Activated T-cell treated with anti-CD3 and anti-CD28 coated beads for 1 hour (primary cell): ENCODE data around the gene TJP3.
"Not testable (repeated sequence)": the region's sequence is repeated elsewhere in the genome, so short reads cannot be mapped to it uniquely, and the experiment has no call there.

Experiments
- DNase-seq: peaks from one replicate; pipeline ENCODE4 v3.0.0-alpha.2; 2020; ENCODE audit warnings: low read depth

TJP3 gene

GRCh38 chr19:3708207-3708931, at the start of gene TJP3:
Gene TJP3, plus strand, starts transcription at chr19:3708384. Its CDS starts 20,049 bp downstream, at chr19:3728433.
- DNase-seq = no peak

DNA sequence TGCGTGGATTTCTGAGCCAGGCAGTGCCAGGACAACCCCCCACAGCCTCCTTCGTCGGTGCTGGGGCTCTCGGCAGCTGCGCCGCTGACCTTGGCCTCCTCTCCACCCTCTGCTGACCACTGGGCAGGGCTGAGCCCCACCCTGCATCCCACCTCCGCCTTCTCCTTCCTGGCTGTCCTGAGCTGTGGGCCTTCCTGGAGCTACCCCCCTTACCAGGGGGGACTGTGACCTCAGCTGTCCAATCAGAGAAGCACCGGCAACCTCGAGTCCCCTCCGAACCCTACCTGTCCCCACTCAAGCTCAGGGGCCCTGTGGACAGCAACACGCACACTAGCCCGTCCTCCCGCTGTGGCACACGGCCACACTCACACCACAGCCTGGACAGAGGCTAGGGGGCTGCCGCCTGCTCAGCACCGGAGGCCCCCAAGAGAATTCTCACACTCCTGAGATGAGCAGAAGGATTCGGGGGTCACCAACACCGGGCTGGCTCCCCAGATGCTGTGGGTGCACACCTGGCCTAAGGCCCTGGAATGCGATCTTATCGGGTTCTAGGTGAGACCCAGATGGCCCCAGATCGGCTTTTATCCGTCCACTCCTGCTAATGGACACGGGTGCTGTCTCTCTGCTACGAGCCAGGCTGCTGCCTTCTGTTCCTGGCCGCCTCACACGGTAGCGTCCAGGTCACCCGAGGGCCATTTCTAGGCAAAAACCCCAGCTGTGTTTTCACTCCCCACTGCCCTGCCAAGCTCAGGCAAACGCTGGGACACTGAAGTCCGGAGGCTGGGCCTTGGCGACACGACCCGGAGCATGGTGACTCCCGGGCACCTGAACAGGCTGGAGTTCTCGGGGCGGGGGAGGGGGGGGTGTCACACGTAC, 49.1 kb upstream of the TJP3 start:
- DNase-seq = no peak

DNA sequence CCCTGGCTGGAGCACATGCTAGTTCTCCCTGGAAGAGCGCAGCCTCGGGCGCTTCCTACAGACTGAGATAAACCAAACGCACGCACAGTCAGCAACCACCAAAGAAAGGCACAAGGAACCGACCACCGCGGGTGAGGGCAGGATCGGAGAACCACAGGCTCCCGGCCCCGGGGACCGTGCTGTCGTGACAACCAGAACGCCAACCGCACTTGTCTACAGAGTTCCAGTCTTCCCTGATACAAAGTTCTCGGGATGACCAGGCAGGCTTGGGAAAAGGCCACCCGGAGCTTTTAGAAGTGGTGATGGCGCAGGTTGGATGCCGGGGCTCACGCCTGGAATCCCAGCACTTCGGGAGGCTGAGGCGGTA, 48.5 kb upstream of the TJP3 start:
- no peak for DNase-seq

DNA sequence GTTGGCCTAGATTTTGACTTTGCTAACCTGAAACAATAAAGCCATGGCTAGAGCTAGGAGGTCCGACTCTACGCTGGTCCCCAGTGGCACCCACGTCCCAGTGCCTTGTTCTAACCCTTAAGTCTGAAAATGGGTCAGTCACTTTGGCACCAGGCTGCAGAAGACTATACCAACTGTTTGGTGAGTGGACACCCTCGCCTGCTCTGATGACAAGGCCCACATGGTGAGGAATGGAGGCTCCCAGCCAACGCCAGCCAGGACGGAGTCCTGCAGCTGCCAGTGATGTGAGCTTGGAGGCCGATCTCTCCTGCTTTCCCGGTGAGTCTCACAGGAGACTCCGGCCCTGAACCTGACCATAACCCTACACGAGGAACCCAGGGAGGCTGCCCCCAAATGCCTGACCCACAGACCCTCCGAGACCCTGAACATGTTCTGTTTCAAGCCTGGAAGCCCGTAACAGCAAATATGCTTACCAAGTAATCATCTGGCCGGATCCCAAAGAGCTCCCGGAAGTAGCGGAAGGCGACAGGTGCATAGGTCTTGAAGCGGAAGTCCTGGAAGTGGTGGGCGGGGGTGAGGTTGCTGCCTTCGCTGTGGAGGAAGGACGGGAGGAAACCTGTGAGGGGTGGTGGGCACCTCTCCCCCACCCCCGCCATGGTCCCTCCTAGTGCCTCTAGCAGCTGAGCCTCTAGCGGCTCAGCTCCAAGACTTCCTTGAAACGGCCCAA, 47.5 kb upstream of the TJP3 start:
- no peak for DNase-seq

- DNase-seq = no peak
Measured at GRCh38 chr19:3661284-3662238, 46.6 kb upstream of the TJP3 start.

DNA sequence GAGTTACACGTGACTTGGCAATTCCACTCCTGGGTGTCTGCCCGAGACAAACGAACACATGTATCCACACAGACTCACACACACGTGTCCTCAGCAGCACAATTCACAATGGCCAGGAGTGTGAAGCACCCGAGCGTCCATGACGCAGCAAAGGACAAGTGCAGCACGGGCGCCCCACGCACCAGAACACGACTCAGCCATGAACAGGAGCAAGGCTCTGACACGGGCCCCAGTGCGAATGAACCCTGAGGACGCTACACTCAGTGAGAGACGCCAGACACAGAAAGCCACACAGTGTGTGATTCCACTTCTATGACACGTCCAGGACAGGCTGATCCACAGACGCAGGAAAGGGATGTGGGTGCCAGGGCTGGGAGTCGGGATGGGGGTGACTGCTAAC, 44.3 kb upstream of the TJP3 start:
- no peak for DNase-seq

- no peak for DNase-seq
Measured at GRCh38 chr19:3664879-3665642, 43.1 kb upstream of the TJP3 start.

DNA sequence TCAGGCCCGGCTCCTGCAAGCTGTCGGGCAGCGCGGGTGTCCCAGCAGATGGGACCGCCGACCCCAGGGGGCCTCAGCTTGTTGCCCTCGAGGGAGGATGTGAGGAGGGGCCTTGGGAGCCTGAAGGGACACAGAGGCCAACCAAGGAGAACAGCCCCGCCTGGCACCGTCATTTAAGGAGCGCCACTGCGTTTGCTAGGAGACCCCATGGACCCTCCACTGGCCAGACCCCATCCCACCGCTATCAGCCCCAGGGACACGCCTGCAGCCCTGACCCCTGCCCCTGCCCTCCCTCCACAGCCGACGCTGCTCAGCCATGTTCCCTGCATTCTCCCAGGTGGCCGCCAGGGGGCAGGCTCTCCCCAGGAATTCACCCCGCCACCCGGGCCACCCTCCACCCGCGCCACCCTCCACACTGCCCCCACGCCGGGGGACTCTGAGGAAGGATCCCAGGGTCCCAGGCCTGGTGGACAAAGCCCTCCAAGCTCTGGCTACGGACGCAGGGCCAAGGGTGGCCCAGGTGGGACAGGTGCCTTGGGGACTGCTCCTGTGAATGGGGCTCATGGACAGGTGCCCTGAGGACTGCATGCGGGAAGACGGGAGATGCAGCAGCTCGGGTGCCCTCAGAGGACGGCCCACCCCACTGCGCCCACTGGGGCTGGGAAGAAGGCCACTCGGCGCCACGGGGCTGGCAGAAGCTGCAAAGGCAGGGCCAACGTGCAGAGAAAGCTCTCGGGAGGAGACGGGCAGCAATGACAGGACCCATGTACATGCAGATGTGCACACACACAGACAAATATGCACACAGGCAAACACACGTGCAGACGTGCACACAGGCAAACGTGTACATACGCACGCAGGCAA, 42.3 kb upstream of the TJP3 start:
- DNase-seq = peak; percentile 76

GRCh38 chr19:3666545-3666856, 41.7 kb upstream of the TJP3 start:
- DNase-seq = not testable (repeated sequence)

GRCh38 chr19:3667037-3667638, 41.0 kb upstream of the TJP3 start:
- DNase-seq = no peak

GRCh38 chr19:3667766-3668165, 40.4 kb upstream of the TJP3 start:
- no peak for DNase-seq

DNA sequence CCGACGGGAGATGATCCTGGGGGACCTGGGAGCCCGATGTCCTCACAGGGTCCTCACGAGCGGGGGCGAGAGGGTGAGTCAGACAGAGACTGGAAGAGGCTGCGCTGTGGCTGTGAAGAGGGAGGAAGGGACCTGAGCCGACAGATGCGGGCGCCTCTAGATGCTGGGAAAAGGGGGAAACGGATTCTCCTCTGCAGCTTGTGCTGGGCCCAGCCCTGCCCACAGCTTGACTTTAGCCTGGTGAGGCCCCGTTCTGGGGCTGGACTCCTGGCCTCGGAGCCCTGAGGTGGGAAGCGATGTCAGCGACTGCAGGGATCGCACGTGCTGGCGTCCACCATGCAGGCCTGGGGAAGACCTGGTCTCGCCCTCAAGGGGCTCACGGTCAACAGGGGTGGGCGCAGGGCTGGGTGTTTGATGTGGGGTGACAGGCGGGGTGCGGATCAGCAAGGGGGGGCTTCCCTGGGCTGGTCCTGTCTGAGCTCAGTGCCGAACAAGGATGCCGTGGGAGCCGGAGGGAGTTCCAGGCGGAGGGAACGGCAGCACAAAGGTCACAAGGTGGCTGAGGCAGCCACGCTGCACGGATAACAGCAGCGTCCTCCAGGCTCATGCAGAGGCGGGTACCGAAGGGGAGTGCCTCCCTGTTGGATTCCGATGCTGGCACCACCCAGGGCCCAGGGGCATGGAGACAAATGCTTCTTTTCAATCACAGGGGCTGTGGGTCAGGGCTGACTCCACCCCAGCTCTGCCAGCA, 39.7 kb upstream of the TJP3 start:
- DNase-seq = no peak

- DNase-seq = no peak
Measured at GRCh38 chr19:3669082-3669946, 38.9 kb upstream of the TJP3 start.

- no peak for DNase-seq
Measured at GRCh38 chr19:3669947-3670795, 38.0 kb upstream of the TJP3 start.

GRCh38 chr19:3670796-3671679, 37.1 kb upstream of the TJP3 start:
- DNase-seq = no peak
